ENCODE data around the gene CST9L.

The CST9L gene

GRCh38 chr20:23542801-23543200, 25.5 kb downstream of the CST9L start:
- DNase-seq, result no peak

DNA sequence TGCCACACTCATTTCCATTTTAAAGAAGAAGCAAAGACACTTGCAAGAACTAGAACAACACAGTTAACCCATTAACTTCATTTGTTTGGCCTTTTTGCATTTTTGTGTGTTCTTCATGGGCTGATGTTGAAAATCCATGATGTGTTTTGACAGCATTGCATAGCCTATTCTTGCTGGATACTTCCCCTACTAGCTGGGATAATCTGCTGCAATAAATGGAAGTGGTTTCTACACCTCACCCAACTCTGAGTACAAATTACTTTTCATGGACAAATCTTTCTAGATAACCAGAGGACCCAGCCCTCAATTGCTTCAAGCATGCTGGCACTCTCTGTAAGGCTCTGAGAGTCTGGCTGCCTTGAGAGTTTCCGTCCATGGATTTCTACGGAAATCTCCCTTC, 26.5 kb downstream of the CST9L start:
- no peak for DNase-seq

DNA sequence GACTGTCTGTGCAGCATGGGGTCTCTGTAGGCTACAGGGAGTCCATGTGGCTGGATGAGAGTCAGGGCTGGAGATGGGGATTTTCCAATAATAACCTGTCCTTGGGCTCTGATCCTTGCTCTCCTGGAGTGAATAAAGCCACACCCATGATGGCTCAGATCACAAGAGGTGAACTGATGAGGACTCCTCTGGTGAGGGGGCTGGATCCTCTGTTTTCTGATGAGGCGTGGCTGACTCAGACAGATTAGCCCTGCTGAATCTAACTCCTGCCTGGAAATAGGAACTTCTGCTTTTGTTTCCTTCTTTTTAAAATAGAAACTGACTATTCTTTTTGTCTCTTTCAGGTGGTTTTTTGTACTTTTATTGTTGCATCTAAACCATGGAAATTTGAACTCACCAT, 27.0 kb downstream of the CST9L start:
- no peak for DNase-seq

GRCh38 chr20:23540624-23541023, 27.7 kb downstream of the CST9L start:
- no peak for DNase-seq

- DNase-seq, result no peak
These were observed 31.3 kb downstream of the CST9L start for GRCh38 chr20:23537030-23537429.

DNA sequence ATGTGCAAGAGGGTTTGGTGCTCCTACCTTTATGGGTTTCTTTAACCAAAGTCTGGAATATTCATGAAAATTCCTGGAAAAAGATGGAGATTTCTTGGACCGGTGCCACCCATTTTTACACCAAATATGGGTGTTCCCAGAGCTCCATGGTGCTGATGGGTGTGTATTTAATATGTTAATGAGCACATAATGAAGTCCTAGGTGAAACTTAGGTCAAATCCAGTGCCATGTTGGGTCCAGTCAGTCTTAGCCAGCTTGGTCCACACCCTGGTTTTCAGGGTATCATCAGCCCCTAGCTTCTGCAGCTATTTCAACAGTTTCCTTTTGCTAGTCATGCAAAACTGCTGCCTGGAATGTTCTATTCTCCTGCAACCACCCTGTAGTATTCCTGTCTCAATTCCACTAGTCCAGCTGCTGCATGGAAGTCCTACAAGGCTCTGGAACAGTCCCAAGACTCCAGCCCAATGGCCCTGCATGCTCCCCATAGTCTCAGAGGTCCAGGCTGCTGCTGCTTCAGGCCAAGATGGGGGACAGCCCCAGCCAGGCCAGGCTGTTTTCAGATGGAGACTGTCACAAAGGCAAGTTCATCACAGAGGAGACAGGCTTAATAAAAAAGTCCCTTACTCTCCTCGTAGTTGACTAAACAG, 31.8 kb downstream of the CST9L start:
- DNase-seq, result no peak

- no peak for DNase-seq
These were observed 33.3 kb downstream of the CST9L start for GRCh38 chr20:23534801-23535593.

- no peak for DNase-seq
These were observed 35.1 kb downstream of the CST9L start for GRCh38 chr20:23533161-23533560.

- no peak for DNase-seq
These were observed 35.8 kb downstream of the CST9L start for GRCh38 chr20:23532533-23532932.

DNA sequence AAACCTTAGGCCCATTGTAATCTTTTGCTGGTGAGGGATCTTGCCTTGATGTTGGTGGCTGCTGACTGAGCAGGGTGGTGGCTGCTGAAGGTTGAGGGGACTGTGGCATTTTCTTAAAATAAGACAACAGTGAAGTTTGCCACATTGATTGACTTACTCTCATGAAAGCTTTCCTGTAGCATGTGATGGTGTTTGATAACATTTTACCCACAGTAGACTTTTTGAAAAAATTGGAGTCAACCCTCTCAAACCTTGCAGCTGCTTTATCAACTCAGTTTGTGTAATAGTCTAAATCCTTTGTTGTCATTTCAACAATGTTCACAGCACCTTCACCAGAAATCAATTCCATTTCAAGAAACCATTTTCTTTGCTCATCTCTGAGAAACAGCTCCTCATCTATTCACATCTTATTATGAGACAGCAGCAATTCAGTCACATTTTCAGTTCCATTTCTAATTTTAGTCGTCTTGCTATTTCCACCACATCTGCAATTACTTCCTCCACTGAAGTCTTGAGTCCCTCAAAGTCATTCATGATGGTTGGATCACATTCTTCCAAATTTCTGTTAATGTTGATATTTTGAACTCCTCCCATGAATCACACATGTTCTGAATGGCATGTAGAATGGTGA, 37.2 kb downstream of the CST9L start:
- DNase-seq, result no peak

DNA sequence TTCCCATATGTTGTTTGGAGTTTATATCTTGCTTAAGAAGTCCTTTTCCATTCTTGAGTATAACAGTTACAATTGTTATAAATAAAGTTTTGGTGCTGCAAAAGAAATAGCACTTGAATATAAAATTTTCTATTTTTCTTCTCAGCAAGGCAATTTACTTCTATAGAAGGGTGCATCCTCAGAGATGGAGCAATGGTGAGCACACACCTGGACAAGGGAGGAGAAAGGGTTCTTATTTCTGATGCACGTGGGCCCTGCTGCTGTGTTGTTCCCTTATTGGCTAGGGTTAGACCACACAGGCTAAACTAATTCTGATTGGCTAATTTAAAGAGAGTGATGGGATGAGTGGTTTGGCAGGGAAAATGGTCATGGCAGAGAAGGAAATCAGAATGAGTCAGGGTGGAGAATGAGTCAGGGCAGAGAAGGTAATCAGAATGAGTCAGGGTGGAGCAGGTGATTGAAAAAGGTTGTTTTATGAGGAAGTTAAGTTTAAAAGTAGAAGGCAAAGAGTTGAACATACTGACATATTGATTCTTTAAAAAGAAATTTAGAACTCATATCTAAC, 39.3 kb downstream of the CST9L start:
- no peak for DNase-seq

GRCh38 chr20:23526850-23527249, 41.4 kb downstream of the CST9L start:
- DNase-seq, result no peak

GRCh38 chr20:23524146-23524545, 44.1 kb downstream of the CST9L start:
- no peak for DNase-seq

- DNase-seq, result no peak
These were observed 48.1 kb downstream of the CST9L start for GRCh38 chr20:23520185-23520584.

GRCh38 chr20:23519556-23519955, 48.7 kb downstream of the CST9L start:
- no peak for DNase-seq

GRCh38 chr20:23517719-23518118, 50.6 kb downstream of the CST9L start:
- DNase-seq, result no peak

DNA sequence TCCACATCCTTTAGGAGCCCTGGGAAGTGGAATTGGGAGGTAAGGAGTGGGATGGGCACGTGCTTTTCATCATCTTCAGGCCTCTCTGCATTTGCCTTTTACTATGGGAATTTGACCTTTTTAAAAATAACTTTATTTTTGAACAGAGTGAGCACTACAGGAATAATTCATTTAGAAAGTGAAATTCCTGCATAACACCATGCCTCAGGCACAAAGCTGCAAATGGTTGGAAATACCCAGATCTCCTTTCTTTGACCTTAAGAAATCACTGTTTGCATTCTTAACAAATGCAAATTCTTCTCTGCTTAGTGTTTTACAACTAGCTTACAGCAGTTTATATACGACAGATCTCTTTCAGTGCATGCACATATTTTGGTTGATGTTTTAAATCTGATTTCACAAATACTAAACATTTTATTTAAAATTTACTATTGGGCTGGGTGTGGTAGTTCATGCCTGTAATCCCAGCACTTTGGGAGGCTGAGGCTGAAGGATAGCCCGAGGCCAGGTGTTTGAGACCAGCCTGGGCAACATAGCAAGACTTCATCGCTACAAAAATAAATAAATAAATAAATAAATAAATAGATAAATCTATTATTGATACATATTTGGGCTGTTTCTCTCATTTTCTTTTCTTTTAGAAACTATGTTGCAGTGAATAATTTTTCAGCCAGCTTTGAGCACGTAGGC, 52.9 kb downstream of the CST9L start:
- DNase-seq, result no peak

- DNase-seq, result no peak
These were observed 53.4 kb downstream of the CST9L start for GRCh38 chr20:23514848-23515247.
